Amniotic epithelial cell (primary cell): ENCODE measurements around the gene C12orf75.
"Not testable (repeated sequence)": the region's sequence is repeated elsewhere in the genome, so short reads cannot be mapped to it uniquely, and the experiment has no call there.

Source experiments
- DNase-seq: peaks from one replicate; pipeline ENCODE4 v3.0.0-alpha.2; 2010; ENCODE audit warnings: low read depth

Gene C12orf75

DNA sequence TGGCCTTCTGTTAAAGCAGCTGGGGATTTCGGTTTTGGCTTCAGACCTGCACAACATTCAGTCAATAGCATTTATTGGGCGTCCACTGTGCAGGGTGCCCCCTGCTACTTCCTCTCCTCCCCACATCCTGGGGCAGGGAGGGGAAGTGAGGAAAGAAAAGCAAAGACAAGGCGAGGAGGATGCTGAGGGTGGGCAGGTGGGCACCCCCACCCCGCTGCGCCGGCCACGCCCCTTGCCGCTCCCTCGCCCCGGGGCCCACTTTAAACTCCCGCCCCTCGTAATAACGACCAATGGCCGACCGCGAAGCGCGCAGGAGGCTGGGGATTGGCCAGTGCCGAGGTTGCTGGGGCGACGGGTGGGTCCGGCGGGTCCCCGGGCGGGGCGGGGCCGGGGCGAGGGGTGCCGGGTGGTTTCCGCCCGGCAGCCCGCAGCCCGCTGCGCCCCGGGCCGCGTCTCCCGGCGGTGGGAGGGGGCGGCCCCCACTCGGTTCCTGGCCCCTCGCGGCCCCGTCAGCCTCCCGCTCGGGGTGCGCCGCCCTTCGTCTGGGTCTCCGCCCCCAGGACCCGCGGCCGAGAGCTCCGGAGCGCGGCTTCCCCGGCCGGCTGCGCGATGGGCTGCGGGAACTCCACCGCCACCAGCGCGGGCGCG lies at the start of gene C12orf75:
C12orf75 (plus strand) TSS at position 409 of the 648 bp plus-strand sequence; CDS start at position 610, 201 bp downstream.
- peak; percentile 50 for DNase-seq

DNA sequence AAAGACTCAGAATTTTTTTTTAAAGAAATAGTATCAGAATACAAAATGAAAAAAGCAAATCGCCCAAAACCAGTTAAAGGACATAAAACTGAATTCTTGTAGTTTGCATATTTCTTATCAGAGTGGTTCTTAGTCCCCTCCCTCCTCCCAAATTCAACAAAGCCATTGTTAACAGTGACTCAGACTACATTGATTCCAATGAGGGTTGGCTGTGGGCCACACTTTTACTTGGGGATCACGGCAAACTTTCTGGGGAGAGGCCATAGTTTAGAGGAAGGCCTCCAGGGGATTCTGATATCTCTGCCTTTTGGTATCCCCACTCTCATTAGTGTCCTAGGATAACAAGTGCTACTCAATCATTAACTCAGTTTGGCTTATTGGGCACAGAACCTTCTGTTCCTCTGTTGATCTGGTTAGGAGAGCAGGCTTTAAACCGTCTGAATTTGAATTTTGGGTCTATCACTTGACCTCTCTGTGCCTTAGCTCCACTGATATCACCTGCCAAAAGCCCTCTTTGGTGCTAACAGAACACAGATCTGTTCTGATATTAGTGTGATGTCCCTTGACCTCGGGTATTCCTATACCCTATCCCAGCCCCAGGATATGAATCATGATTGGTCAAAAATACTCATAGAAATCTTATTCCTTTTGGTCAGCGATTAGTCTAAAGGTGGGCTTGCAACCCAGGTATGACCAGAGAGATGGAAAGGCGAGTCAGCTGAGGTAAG lies 49.4 kb upstream of the C12orf75 start:
- no peak for DNase-seq

DNA sequence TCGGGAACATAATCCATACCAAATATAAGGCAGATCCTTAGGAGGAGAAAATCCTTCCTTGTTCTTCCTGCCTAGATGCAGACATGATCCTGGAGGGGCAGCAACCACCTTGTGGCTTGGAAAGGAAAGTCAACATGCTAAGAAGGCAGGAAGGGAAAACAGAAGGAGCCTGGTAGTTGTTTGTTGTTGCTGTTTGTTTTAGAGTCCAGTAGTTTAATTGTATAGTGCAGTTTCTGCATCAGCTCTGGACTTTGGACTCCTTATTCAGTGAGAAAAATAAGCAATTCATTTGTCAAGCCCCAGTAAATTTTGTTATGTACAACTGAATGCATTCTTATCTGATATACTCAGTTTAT lies 48.8 kb upstream of the C12orf75 start:
- DNase-seq: no peak

DNA sequence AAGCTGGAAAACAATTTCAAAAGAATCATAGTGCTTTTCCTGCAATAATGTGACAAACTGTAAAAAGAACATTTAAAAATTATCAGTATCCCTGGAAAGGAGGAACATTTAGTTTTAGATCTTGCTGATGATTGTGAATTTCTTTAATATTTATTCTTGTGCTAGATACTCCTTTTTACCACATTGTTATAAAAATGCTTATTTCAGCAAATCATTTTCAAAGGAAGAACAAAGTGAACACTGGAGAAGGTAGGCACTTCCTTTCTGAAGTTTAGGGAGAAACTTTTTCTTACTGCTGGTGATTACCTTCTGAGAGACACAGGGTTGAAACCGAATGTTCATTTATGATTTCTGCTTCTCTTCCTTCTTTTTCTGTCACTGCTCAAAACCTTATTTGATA lies 45.1 kb upstream of the C12orf75 start:
- DNase-seq: no peak

DNA sequence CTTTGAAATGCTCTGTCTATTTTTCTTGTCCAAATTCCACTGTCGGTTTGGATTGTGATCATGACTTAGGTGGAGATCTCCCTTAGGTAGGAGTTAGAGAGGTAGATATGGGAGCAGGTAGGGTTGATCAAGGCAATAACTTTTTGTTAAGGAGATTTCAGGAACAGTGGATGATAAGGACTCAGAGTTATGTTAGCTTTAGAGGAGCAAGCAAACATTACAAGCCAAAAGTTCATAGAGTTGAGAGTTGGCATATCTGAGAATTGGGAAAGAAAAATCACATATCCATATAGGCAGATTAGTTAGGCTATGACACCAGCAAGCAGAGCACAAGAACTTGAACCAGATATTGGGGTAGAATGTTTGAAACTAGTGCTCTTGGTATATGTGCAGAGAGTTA lies 43.1 kb upstream of the C12orf75 start:
- no peak for DNase-seq

DNA sequence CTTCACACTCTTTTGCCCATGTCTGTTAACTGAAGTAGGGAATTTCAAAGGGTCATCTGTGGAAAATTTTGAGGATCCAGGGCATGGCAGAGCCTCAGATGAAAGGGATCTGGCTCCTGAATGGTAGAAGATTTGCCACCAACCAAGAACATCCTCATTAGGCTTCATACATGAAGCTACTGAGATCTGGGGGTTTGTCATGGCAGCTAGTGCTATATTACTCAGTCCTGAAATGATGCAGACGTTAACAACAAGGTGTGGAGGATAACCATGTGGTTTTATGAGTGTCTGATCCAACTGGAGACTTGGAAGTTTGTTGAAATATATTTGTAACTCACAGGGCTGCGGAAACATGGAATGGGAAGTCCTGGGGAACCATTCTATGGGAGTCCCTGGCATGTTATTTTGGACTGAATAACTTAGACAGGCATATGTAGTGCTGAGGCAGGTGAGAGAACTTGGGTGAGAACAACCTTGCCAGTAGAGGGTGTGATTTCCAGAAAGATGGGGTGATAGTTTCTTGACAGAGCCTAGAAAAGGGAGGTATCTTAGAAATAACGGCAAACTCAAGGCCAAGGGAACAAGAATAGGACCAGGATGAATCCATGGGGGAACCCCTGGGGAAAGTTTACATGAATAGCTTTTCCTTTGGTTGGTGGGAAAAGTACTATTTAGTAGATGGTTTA lies 42.0 kb upstream of the C12orf75 start:
- no peak for DNase-seq

DNA sequence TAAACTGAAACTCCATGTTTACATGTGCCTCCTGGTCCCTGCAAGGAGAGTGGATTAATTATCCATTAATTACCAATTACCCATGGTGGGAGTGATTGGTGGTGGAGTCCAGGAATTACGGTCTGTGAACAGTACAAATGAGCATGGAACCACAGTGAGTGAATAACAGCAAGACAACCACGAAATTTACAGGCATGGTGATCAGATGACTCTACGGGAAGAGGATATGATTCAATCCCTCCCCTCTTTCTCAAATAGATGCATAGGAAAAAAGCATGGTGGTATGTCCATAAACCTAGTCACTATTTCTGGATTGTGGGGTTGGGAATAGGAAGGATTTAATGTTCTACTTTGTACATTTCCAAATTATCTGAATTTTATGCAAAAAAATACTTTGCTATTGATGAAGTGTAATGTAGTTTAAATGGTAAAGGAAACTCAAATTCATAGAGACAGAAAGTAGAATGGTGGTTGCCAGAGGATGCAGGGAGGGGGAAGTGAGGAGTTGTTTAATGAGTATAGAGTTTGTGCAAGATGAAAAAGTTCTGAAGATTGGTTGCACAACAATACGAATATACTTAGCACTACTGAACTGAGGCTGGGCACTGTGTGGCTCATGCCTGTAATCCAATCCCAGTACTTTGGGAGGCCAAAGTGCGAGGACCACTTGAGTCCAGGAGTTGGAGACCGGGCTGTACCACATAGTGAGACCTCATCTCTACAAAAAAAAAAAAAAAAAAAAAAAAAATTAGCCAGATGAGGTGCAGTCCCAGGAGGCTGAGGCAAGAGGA lies 41.2 kb upstream of the C12orf75 start:
- peak; percentile 26 for DNase-seq

DNA sequence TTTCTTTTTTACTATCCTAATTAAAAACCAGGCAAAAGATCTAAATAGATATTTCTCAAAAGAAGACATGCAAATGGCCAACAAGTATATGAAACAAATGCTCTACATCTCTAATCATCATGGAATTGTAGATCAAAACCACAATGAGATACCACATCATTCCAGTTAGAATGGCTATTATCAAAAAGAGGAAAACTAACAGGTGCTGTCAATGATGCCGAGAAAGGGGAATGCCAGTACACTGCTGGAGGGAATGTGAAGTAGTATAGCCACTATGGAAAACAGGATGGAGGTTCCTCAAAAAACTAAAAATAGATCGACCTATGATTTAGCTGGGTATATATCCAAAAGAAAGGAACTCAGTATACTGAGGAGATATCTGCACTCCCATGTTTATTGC lies 39.0 kb upstream of the C12orf75 start:
- DNase-seq: no peak

DNA sequence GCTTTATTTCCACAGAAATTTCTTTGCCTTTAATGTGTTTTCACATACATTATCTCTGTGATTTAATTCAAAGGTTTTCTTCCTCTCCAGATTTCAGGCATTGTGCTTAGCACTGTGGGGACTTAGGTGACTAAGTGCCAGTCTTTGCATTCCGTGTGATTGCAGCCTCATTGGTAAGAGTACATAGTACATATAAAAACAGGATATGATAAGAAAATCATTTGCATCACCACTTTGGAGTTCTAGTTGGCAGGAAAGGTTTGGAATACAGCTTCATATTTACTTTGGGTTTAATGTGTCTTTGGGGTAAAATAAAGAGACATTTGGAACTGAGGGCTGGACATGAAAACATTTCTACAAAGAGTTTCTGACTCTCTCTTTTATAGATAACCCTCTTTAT lies 37.8 kb upstream of the C12orf75 start:
- peak; percentile 24 for DNase-seq

DNA sequence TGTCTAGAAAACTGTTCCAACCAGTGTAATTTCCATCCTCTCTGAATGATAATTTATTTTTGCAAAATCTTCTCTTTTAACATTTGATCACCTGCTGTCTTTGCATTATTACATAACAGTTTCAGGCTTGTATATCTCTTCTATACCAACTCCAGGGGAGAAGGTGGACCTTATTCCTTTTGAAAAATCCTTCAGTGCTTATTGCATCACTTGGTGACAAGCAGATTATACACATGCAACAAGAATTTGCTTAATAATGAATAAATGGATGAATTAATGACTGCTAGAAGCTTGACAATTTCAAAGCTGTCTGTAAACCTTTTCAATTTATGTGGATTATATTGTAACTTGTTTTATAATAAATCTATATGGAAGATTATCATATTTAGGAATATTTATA lies 37.3 kb upstream of the C12orf75 start:
- no peak for DNase-seq

DNA sequence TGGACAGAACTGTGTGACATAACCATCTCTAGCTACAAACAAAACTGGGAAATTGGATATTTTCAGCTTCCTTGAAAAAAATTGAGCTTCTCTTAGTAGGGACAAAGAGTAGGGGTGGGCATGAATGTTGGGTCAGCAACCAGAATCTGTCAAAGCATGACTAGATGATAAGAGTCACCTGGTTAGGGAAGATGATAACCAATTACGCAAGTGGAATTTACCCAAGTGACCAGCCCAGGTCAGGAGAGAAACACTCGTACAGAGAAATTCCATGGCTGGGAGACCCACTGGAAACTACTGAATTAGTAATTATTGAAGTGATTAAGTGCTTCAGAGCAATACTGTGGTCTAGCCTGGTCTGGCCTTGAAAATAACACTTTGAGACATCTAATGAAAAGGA lies 36.3 kb upstream of the C12orf75 start:
- no peak for DNase-seq

DNA sequence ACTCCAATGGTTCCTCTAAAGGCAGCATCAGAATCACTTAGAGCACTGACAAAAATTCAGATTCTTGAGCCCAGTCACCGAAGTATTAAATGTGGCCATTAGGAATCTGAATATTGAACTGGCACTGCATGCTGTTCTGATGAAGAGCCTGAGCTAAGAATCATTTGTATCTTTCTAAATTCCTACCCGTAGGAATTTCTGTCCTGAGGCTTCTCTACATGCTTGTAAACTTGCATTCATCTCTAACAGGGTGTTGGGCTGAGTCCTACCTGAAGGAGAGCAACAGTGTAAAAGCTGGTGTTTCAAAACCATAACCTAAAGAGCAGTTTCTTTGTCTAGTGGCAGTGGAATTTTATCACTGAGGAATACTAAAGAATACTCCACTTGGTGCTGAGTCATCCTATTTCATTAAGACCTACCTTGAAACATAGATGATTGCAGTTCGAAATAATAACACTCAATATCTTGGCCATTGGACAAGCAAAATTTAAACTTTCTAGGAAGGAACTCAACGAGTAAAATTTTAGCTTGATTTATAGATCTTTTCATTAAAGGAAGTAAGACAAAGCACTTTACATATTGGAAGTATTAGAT lies 35.5 kb upstream of the C12orf75 start:
- no peak for DNase-seq

DNA sequence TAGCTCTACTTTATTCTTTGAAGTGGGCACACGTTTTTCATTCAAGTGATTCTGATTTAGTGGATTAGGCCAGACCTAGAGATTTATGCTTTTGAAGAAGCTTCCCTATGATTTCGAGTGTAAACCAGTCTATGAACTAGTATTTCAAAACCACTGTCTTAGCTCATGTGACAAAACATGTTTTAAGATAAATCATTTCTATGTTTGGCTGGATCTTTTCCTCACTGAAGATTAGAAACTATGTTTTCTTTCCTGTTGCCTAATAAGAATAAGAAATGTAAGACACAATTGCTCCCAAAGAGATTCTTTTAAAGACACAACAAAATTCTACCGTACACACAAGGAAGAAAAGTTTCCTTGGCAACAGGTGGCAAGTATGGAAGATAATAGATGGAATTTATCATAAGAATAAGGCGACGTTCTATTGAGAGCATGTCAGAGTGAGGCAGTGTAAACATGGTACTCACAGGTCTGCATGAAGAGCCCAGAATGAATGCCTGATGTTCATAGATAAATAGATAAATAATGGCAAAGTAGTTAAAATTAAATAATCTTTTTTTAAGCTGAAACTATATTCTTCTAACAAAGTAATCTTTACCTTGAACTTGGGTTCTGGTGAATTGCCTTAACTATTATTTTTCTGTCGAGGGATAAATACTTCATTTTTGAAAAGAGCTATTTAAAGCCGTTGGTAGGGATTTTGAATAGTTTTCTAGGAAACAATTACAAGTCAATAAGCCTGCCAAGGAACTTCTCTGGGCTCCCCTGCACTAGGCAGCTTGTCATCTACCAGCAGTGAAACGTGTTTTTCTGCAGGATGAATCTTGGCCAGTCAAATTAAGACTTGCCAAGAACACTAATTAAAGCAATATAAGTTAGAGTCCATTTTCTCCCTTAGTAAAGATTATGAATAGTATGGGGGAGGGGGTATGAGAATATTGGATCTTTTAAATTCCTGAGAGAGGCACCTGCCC lies 34.1 kb upstream of the C12orf75 start:
- DNase-seq: peak; percentile 63

DNA sequence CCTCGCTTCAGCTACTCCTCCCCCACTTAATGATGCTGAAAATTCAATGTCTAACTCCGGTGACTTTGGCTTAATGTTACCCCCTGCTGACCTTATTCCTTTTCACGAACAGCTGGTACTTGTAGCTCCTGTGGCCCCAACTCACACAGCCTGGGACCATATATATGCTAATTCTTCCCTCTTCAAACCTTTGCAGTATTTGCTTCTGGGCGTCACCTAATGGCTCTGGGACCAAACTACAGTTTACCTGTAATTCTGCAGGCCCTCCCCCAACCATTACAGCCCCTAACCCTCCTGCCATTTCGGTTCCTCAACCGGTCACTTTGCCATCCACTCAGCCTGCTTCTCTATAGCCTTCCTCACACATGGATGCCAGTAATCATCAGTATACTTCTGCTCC lies 29.6 kb upstream of the C12orf75 start:
- no peak for DNase-seq

DNA sequence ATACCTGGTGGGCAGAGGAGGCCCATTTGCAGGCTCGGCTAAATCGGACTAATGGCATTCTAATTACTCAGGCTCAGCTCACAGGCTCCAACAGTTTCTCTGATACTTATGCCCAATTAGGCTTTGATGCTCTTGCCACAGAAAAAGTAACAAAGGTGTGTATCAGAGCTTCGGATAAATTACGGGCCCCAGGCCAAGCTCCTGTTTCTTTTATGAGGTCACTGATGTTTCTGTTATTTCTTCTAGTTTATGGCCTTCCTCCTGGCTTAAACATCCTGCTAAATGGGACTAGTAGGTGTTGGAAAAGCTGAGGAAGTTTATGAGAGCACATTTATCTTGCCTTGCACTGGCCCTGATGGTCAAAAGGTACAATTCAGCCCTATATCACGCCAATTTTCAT lies 28.8 kb upstream of the C12orf75 start:
- no peak for DNase-seq

DNA sequence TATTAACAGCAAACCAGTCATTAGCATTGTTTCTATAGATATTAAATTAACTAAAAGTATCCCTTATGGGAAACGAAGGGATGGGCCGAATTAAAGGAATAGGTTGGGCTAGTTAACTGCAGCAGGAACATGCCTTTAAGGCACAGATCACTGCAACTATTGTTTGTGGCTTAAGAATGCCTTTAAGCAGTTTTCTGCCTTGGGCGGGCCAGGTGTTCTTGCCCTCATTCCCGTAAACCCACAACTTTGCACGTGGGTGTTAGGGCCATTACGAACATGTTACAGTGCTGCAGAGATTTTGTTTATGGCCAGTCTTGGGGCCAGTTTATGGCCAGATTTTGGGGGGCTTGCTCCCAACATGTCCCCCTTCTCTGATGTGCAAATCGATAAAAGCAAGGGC lies 27.5 kb upstream of the C12orf75 start:
- not testable (repeated sequence) for DNase-seq

DNA sequence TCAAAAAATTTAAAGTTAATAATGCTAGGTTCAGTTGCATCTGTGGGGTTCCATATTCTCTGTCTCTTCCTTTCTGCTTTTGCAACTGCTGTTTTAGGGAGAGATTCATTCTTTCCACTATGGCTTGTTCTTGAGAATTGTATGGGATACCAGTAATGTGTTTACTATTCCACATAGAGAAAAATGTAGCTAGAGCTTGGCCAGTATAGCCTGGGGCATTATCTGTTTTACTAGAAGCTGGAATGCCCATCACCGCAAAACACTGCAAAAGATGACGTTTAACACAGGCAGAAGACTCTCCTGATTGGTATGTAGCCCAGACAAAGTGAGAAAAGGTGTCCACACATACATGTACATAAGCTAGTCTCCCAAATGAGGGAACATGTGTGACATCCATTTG lies 25.9 kb upstream of the C12orf75 start:
- not testable (repeated sequence) for DNase-seq

DNA sequence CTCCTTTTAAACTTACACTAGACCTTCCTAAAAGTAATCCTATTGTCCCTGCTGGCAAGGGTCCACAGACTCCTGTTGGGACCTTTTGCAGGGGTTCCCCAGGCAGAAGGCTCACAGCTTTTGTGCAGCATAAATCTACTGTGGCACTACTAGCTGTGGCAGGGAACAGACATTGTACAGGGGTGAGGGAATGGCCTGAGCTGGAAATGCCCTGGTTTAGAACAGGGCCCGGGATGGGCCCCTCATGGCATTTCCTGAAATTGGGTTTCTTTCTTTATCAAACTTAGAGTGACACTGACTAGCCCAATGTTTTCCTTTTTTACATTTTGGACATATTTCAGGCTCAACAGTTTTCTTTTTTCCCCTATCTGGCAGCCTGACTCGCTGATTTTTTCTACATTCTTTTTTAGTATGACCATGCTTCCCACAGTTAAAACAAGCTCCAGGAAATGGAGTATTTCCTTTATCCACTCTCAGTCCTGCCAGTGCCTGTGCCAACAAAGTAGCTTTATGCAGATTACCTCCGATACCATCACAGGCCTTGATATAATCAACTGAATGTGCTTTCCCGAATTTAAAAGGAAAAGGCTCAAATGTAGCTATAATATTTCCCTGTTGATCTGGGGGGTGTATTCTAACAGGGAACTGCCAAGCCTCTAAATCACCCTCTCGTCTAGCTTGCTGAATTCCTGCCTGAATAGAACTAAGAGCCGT lies 22.7 kb upstream of the C12orf75 start:
- not testable (repeated sequence) for DNase-seq

DNA sequence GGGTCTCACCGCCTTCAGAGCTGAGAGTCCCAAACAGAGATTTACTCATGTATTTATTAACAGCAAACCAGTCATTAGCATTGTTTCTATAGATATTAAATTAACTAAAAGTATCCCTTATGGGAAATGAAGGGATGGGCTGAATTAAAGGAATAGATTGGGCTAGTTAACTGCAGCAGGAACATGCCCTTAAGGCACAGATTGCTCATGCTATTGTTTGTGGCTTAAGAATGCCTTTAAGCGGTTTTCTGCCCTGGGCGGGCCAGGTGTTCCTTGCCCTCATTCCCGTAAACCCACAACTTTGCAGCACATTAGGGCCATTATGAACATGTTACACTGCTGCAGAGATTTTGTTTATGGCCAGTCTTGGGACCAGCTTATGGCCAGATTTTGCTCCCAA lies 21.7 kb upstream of the C12orf75 start:
- DNase-seq: not testable (repeated sequence)

DNA sequence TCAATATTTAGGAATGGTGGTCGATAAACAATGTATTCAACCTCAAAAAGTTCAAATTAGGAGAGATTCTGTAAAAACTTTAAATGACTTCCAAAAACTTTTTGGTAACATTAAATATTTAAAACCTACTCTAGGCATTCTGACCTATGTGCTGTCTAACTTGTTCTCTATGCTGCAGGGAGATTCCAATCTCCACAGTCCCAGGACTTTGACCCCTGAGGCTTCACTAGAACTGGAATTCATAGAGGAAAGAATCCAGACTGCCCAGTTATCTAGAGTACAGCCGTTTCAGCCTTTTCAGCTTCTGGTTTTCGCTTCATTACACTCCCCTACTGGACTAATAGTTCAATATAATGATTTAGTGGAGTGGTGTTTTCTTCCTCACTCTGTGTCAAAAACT lies 21.1 kb upstream of the C12orf75 start:
- not testable (repeated sequence) for DNase-seq
